A549 (cell line): Measurements from ENCODE around the gene TAF1A. TPM values are rescaled to one million over a fixed set of nuclear protein-coding genes. Genes with fewer than 3 reads are reported as not detected.

Source experiments
- ATAC-seq, 2 experiments: fragments of 200-7000 bp in 1 of 2; fragments of >200 bp in 1 of 2; cut with Nextera tagmentation in 1 of 2; cut with Tn5 transposase in 1 of 2; 3 replicates each; pipeline versions ENCODE4 v1.8.0 to v1.9.1; 2018 to 2020; ENCODE audit warnings: mild to moderate bottlenecking in 1 of 2, moderate library complexity in 1 of 2
- CTCF ChIA-PET: fragments of 300-600 bp; sonication (Branson Sonifier 250); formaldehyde crosslinking; extraction: SDS; loops from one replicate; lab custom pipeline; 2021; ENCODE audit warnings: antibody characterized with exemption, inconsistent platforms; lab: Yijun Ruan, JAX
- POLR2A ChIA-PET: fragments of 350-600 bp; formaldehyde crosslinking; extraction: SDS; loops from one replicate; lab custom pipeline; 2021; ENCODE audit warnings: antibody characterized with exemption, inconsistent platforms; lab: Yijun Ruan, JAX
- DNase-seq, 2 experiments: peaks; one replicate each; pipeline versions ENCODE4 v3.0.0 to v3.0.0-alpha.2; 2011 to 2016; ENCODE audit warnings: low read depth in 1 of 2, low spot score in 1 of 2
- FAIRE-seq: peaks from 2 replicates; lab custom pipeline; 2011; peaks lifted over from hg19 to GRCh38; lab: Jason Lieb, UNC
- H3K27ac ChIP-seq, 2 experiments: fragments of >200 bp; sonication (Bioruptor Twin); formaldehyde crosslinking; 3 replicates each; pipeline ENCODE4 v1.5.1; 2016 to 2017
- H3K4me1 ChIP-seq: fragments of >200 bp; sonication (Bioruptor Twin); formaldehyde crosslinking; 3 replicates; pipeline ENCODE4 v1.6.1; 2016
- H3K4me2 ChIP-seq: fragments of >200 bp; sonication (Bioruptor Twin); formaldehyde crosslinking; 3 replicates; pipeline ENCODE4 v1.6.1; 2016
- H3K4me3 ChIP-seq: fragments of >200 bp; sonication (Bioruptor Twin); formaldehyde crosslinking; 3 replicates; pipeline ENCODE4 v1.5.1; 2016
- H3K9me3 ChIP-seq: fragments of >200 bp; sonication (Bioruptor Twin); formaldehyde crosslinking; 3 replicates; pipeline ENCODE4 v1.6.1; 2016
- CEBPB ChIP-seq, 2 experiments: fragments of >200 bp in 1 of 2; sonication (Bioruptor Twin) in 1 of 2; formaldehyde crosslinking in 1 of 2; IDR thresholded peaks; 2 replicates each; pipeline ENCODE4 v1.6.1; 2012 to 2016
- EHF ChIP-seq: fragments of 250-450 bp; sonication (Bioruptor Pico); IDR thresholded peaks from 2 replicates; pipeline ENCODE4 v1.5.0; 2020; ENCODE audit warnings: mild to moderate bottlenecking
- EP300 ChIP-seq, 2 experiments: fragments of >200 bp; sonication (Bioruptor Twin); formaldehyde crosslinking; IDR thresholded peaks; 2 replicates in 1 of 2; 3 replicates in 1 of 2; pipeline ENCODE4 v1.6.1; 2016 to 2017
- JUN ChIP-seq, 2 experiments: fragments of >200 bp; sonication (Bioruptor Twin); formaldehyde crosslinking; IDR thresholded peaks; 2 replicates in 1 of 2; 3 replicates in 1 of 2; pipeline ENCODE4 v1.6.1; 2016 to 2017
- JUNB ChIP-seq: fragments of >200 bp; sonication (Bioruptor Twin); formaldehyde crosslinking; IDR thresholded peaks from 2 replicates; pipeline ENCODE4 v1.6.1; 2016
- ZC3H11A ChIP-seq: fragments of 450-650 bp; IDR thresholded peaks from 2 replicates; pipeline ENCODE4 v1.6.1; 2014; ENCODE audit warnings: antibody characterized with exemption, mild to moderate bottlenecking
- WGBS: methylation state at CpG from one replicate; pipeline ENCODE4 v1.1.6; 2017; ENCODE audit errors: missing lambda C conversion rate; 5-methylcytosine and 5-hydroxymethylcytosine counted together
- polyA plus RNA-seq, 4 experiments: library from polyadenylated mRNA; depleted of rRNA in 3 of 4; stranded (reverse); fragments of >200 nt; fragmentation: RNase III in 1 of 4; extraction: RNeasy Plus Mini Kit Qiagen cat#74134 plus additional on column Dnase treatment in 1 of 4; gene quantifications; 2 replicates in 3 of 4; 3 replicates in 1 of 4; pipeline ENCODE4 v1.2.3, GENCODE V29; 2011 to 2017
- TF ChIP-seq, protein P1 (sequence below): fragments of >200 bp; sonication (Bioruptor Twin); formaldehyde crosslinking; IDR thresholded peaks from 2 replicates; pipeline ENCODE4 v1.6.1; 2016
- TF ChIP-seq, protein P2 (sequence below): IDR thresholded peaks from 2 replicates; pipeline ENCODE4 v1.6.1; 2012

Gene TAF1A
- polyA plus RNA-seq, 2 of the 4 experiments (the other 2 are of a cell fraction) = 11.7 to 21.7 TPM

DNA sequence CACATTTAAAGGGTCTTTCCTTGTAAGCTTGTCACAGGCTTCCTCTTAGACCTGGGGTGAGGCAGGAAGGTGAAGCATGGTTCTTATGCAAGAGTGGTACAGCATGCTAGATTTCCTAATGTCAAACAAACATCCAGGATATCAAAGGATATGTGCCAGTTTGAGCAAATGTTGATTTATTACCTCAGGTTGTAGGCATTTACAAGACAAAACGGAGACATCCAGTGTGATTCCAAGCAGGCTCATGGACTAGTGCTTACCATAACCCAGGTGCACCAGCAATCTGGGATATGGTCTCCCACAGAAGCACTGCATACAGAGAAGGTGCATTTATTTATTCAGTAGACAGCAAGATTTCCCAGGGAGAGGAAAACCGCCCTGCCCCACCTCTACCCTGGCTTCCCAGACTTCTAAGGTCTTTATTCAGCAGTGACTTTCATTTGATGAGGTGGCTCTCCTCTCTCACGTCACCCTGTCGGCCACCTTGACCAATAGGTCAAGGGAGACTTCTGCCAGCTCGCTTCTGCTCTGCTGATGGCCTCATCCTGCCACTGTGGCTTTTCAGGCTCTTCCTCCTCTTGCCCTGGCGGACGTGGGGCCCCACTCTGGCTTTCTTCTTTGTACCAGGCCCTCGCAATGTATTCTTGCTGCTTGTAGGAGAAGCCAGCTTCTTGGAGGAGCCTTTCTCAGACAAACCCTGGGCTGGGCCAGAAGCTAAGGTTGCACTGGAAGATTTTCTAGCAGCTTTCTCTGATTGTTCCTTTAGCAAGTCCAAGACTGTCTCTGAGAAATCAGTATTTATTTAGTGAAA lies 67.4 kb downstream of the TAF1A start:
- ChIA-PET CTCF (interaction anchor here (1.0 kb wide), 1 partner anchor 602 kb away, joined by 3 read pairs; no protein-coding TSS in a partner anchor), POLR2A (no interaction called here)
- peak overlapping the region; percentile 78 to 83 for H3K27ac ChIP-seq
- WGBS = 54% methylated on average over 8 of the region's 8 CpGs
- DNase-seq (peak in 1 of 2 experiments; percentile 62), ATAC-seq (peak; percentile 71 to 86), FAIRE-seq (peak; percentile 49)
- TF ChIP-seq JUN (IDR thresholded peaks at IDR 0.05) (peak; percentile 38 to 57; a peak in 3 of 5 replicates), JUNB (peak; percentile 40; the same call in 1 of the 2 replicates), EHF (CRISPR knock-in tag) (no peak), CEBPB (IDR thresholded peaks at IDR 0.05) (peak; percentile 66 to 87), ZC3H11A (no peak), EP300 (IDR thresholded peaks at IDR 0.05) (peak; percentile 43 to 66; a peak in 2 of 5 replicates)
- TF ChIP-seq, protein P1, sequence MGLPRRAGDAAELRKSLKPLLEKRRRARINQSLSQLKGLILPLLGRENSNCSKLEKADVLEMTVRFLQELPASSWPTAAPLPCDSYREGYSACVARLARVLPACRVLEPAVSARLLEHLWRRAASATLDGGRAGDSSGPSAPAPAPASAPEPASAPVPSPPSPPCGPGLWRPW = peak; percentile 63; the same call in 1 of the 2 replicates
- H3K4me3 ChIP-seq = no peak overlapping the region
- H3K4me1 ChIP-seq = peaks cover 41% of the 10 kb centered on the region
- H3K4me2 ChIP-seq = peak overlapping the region; percentile 63
- H3K9me3 ChIP-seq = no peaks in the 10 kb centered on the region

DNA sequence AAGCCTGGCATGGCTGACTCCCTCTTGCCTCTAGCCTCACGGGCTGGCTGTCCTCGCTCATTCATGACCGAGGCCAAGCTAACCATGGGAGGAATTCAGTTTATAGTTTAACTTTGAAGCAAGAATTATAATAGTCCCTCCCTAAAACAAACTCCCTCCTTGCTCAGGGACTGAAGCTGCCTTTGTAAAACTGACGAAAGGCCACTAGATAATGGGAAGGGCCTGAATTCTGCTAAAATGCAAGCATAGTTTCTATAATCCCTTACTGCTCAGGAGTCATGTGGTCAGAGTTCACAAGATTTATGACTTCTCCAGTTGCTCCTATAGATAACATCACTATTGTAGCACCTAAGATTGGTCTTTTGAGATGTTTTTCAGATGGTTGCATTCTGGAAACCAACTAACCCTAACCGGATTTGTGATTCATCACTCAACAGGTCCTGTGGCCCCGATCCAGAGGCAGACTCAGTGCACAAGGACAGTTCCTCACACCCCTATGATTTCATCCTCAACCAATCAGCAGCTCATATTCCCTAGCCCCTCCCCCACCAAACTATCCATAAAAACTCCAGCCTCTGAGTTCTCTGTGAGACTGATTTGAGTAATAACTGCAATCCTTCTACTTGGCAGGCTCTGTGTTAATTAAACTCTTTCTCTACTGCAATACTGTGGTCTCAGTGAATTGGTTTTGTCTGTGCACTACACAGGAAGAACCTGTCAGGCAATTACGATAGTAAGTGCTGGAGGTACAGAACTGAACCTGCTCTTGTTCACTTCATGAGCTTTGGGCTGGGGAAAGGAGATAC lies 68.2 kb downstream of the TAF1A start:
- CTCF ChIA-PET = interaction anchor here (1.0 kb wide), 1 partner anchor 602 kb away, joined by 3 read pairs; no protein-coding TSS in a partner anchor
- POLR2A ChIA-PET = no interaction called here
- ATAC-seq (peak; percentile 80 to 88), DNase-seq (peak in 1 of 2 experiments; percentile 53), FAIRE-seq (no peak)
- 54% methylated on average over 7 of the region's 7 CpGs for WGBS
- Histone ChIP-seq H3K4me2 (peak overlapping the region; percentile 63), H3K4me1 (peaks cover 41% of the 10 kb centered on the region), H3K27ac (peak overlapping the region; percentile 78 to 83), H3K4me3 (no peak overlapping the region)
- TF ChIP-seq JUN (IDR thresholded peaks at IDR 0.05) = peak in 1 of 2 experiments; percentile 52; a peak in 1 of 5 replicates
- TF ChIP-seq, protein P2, sequence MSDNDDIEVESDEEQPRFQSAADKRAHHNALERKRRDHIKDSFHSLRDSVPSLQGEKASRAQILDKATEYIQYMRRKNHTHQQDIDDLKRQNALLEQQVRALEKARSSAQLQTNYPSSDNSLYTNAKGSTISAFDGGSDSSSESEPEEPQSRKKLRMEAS = no peak
- TF ChIP-seq, all 56 proteins: peak for 1
- H3K9me3 ChIP-seq = no peaks in the 10 kb centered on the region

Other genes with a start within 250 kb of the TAF1A start
- gene HHIPL2, start 41.8 kb downstream of the TAF1A start, polyA plus RNA-seq (2011; rRNA removed) = 19.6 and 21.0 TPM in 2 replicates
- 10.5 to 16.6 TPM (median 14.3 TPM) in 3 replicates for gene HHIPL2, start 41.8 kb downstream of the TAF1A start, polyA plus RNA-seq (2017; fragmentation: RNase III; extraction: RNeasy Plus Mini Kit Qiagen cat#74134 plus additional on column Dnase treatment)
- gene MIA3, start 28.2 kb upstream of the TAF1A start, polyA plus RNA-seq (2011; rRNA removed) = 39.2 and 40.3 TPM in 2 replicates
- gene MIA3, start 28.2 kb upstream of the TAF1A start, polyA plus RNA-seq (2017; fragmentation: RNase III; extraction: RNeasy Plus Mini Kit Qiagen cat#74134 plus additional on column Dnase treatment) = 16.4 to 17.5 TPM (median 17.2 TPM) in 3 replicates
- 76.4 and 90.1 TPM in 2 replicates for gene AIDA, start 122.6 kb upstream of the TAF1A start, polyA plus RNA-seq (2011; rRNA removed)
- gene AIDA, start 122.6 kb upstream of the TAF1A start, polyA plus RNA-seq (2017; fragmentation: RNase III; extraction: RNeasy Plus Mini Kit Qiagen cat#74134 plus additional on column Dnase treatment) = 50.3 to 55.9 TPM (median 52.9 TPM) in 3 replicates
- 9.9 and 15.0 TPM in 2 replicates for gene BROX, start 122.6 kb upstream of the TAF1A start, polyA plus RNA-seq (2011; rRNA removed)
- 18.9 to 20.8 TPM (median 20.1 TPM) in 3 replicates for gene BROX, start 122.6 kb upstream of the TAF1A start, polyA plus RNA-seq (2017; fragmentation: RNase III; extraction: RNeasy Plus Mini Kit Qiagen cat#74134 plus additional on column Dnase treatment)
- gene FAM177B, start 147.3 kb upstream of the TAF1A start, polyA plus RNA-seq (2011; rRNA removed) = not detected in 2 replicates
- gene FAM177B, start 147.3 kb upstream of the TAF1A start, polyA plus RNA-seq (2017; fragmentation: RNase III; extraction: RNeasy Plus Mini Kit Qiagen cat#74134 plus additional on column Dnase treatment) = not detected in 3 replicates
- 5.1 and 7.2 TPM in 2 replicates for gene DISP1, start 225.1 kb upstream of the TAF1A start, polyA plus RNA-seq (2011; rRNA removed)
- 0.96 to 1.2 TPM (median 1.1 TPM) in 3 replicates for gene DISP1, start 225.1 kb upstream of the TAF1A start, polyA plus RNA-seq (2017; fragmentation: RNase III; extraction: RNeasy Plus Mini Kit Qiagen cat#74134 plus additional on column Dnase treatment)